DMS153 treated with DMSO at 0.1 percent for 48 hours (cell line): ENCODE data around the gene SLC1A1.
"Not testable (repeated sequence)": the region's sequence is repeated elsewhere in the genome, so short reads cannot be mapped to it uniquely, and the experiment has no call there.

Experiments used
- DNase-seq: peaks from one replicate; lab custom pipeline; 2025; ENCODE audit not compliant: unreplicated experiment; lab: John Stamatoyannopoulos, UW

SLC1A1 gene

GRCh38 chr9:4574657-4575243 lies 84.5 kb downstream of the SLC1A1 start:
- DNase-seq, result no peak

GRCh38 chr9:4575997-4576396 lies 85.7 kb downstream of the SLC1A1 start:
- no peak for DNase-seq

DNA sequence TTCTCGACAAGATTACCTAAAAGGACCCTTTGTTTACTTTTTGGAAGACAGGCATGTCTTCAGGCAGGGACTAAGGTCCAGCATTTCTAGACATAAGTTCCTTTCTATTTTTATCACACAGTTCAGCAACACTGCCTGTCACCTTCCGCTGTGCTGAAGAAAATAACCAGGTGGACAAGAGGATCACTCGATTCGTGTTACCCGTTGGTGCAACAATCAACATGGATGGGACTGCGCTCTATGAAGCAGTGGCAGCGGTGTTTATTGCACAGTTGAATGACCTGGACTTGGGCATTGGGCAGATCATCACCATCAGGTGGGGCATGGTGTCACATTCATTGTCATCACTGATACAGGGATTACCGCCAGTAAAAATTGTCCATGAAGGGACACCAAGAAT lies 86.2 kb downstream of the SLC1A1 start:
- DNase-seq, result no peak

DNA sequence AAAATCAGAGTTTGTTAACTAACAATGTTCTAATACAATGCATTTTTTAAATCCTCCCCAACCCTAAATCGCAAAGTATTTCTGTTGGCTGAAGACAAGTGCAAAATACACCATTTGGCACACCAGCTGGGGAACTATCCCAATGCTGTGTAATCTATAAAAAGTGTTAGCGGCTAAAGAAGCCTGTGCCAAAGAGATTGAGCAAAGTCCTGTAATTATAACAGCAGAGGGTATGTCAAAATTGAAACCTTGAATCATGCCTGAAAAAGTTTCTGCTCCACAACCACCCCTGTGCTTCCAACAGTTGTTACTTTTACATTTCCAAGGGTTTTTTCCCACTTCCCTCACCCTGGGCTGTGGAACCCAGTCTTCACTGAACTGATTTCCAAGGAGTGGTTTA lies 88.7 kb downstream of the SLC1A1 start:
- no peak for DNase-seq

- DNase-seq, result no peak
These were observed 90.9 kb downstream of the SLC1A1 start for GRCh38 chr9:4581035-4581760.

GRCh38 chr9:4581861-4582565 lies 91.7 kb downstream of the SLC1A1 start:
- no peak for DNase-seq

DNA sequence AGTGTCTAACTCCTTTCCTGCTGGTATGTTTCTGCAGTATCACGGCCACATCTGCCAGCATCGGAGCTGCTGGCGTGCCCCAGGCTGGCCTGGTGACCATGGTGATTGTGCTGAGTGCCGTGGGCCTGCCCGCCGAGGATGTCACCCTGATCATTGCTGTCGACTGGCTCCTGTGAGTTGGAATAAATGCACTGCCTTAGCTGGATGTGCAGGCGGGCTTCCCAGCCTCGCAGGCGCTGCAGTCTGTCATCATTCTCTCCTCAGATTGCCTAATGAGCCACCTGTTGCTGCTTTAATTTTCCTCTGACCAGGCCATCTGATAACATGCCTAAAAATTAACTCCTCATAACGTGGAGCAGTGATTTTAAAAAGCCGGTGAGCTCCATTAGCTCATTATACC lies 92.7 kb downstream of the SLC1A1 start:
- DNase-seq, result no peak

GRCh38 chr9:4584636-4585035 lies 94.4 kb downstream of the SLC1A1 start:
- no peak for DNase-seq

- DNase-seq, result no peak
These were observed 94.9 kb downstream of the SLC1A1 start for GRCh38 chr9:4585135-4585534.

- DNase-seq, result no peak
These were observed 98.5 kb downstream of the SLC1A1 start for GRCh38 chr9:4588721-4589120.

GRCh38 chr9:4590430-4591122 lies 100.3 kb downstream of the SLC1A1 start:
- no peak for DNase-seq

DNA sequence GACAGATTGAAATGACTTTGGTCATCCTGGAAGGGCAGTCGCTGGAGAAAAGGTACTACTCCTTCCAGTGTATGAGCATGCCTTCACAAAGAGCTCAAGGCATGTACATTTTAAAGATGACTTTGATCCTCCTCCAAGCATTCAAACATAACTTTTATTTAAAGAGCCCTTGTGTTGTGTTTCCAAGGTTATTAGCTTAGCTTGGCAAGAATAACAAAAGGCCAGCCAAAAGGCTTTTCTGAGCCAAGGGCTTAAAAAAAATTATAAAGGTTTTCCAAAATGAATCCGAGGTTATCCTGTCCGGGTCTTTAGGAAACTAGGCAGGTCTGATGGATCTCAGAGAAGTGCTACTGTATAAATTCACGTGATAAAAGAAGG lies 100.8 kb downstream of the SLC1A1 start:
- no peak for DNase-seq

GRCh38 chr9:4592295-4592694 lies 102.0 kb downstream of the SLC1A1 start:
- DNase-seq, result no peak

DNA sequence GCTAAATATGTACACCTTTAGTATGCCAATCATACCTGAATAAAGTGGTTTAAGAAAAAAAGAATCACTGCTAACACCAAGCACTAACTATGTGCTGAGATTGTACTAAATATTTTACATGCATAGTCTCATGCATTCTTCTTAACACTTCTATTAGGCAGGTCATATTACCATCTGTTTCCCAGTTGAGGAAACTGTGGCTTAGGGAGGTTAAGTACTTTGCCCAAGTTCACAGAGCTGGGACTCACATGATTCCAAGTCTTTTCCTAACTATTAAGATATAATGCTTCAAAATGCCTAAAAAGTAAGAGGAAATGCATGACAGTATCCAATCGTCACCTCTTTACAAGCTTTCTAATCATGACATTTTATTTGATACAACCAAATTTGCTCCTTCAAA lies 102.6 kb downstream of the SLC1A1 start:
- DNase-seq, result no peak

DNA sequence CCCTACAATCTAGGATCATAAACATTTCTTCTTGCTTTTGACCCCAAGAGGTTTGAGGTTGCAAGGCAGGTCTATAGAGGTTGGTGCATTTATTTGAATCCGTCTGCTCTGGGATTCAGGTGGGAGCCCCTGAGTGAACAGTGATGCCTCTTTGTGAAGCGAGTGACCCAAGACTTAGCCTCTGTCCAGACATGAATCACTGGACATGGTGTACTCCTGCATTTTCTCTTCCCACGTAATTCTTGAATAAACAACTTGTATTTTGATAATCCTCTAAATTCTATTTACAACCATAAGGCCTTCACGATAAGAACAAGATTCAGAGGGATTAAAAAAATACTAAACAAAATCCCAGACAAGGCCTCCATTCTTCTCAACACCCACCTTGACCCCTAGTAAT lies 104.3 kb downstream of the SLC1A1 start:
- no peak for DNase-seq

GRCh38 chr9:4594994-4595393 lies 104.7 kb downstream of the SLC1A1 start:
- no peak for DNase-seq

DNA sequence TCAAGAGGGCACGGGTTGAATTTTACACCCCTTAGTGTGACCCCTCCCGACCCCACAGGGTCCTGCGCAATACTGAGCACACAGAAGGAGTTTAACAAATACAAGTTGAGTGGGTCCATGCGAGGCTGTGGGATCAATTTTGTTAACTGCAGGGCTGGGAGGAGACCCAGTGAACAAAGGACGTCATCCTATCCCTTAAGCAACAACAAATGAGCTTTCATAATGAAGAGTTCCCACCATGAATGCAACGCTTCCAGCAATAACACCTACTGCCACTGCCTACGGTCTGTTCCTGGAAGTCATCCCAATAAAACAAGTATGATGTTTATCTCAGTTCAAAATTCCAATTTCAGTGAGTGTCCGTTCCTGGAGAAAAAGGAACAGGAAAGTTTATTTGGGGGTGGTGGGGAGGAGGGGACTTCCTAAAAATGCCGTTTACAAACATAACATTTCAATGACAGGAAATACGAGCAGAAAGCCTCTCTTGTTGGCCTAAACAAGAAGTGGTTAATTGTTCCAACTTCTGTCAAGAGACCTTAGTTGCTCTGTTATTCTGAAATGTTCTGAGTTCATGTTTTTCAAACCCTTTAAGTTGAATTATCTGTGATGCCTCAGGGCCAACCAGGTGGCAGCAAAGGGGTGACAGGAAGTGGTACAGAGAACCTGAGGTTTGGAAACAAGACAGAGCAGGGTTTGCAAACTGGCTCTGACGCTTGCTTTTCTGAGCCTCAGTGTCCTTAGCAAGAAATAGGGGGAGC lies 106.1 kb downstream of the SLC1A1 start:
- no peak for DNase-seq

DNA sequence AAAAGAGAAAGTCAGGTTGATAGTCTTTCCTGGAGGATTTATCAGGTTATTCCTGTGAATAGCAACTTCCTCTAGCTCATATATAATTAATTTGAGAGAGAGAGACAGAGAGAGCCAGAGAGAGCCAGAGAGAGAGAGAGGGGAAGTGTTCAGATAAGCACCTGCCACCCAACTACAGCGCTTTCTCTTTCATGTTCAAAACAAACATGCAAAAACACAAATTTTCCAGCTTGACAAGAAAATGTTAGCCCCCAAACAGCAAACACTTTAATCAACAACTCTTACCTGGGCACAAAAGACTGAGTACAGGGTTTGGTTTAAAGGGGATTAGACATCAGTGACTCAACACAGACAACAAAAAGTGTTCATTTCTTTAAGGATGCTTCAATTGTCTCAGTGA lies 110.1 kb downstream of the SLC1A1 start:
- DNase-seq, result no peak

DNA sequence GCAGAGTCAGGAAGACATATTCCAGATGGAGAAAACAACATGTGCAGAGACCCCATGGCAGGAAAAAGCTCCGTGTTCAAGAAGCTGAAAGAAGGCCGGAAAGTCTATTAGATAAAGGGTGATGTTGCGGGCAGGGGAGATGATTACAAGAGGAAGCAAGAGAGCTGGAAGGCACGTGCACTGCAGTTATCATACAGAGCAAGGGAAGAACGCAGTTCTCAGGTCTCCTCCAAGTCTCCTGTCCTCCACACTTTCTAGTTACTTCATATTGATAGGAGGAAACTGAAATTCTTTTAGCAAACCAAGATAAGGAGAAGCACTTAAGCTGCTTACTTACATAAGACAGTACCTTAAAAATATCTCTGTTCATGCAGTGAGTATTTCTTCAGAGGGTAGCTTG lies 113.6 kb downstream of the SLC1A1 start:
- no peak for DNase-seq

GRCh38 chr9:4604678-4605095 lies 114.4 kb downstream of the SLC1A1 start:
- DNase-seq, result peak; percentile 29

GRCh38 chr9:4606033-4606432 lies 115.8 kb downstream of the SLC1A1 start:
- not testable (repeated sequence) for DNase-seq
